ENCODE data around the gene PITHD1.
"Not testable (repeated sequence)": the region's sequence is repeated elsewhere in the genome, so short reads cannot be mapped to it uniquely, and the experiment has no call there.

Gene PITHD1

GRCh38 chr1:23799255-23799569 is 21.0 kb downstream of the PITHD1 start:
- DNase-seq = no peak

DNA sequence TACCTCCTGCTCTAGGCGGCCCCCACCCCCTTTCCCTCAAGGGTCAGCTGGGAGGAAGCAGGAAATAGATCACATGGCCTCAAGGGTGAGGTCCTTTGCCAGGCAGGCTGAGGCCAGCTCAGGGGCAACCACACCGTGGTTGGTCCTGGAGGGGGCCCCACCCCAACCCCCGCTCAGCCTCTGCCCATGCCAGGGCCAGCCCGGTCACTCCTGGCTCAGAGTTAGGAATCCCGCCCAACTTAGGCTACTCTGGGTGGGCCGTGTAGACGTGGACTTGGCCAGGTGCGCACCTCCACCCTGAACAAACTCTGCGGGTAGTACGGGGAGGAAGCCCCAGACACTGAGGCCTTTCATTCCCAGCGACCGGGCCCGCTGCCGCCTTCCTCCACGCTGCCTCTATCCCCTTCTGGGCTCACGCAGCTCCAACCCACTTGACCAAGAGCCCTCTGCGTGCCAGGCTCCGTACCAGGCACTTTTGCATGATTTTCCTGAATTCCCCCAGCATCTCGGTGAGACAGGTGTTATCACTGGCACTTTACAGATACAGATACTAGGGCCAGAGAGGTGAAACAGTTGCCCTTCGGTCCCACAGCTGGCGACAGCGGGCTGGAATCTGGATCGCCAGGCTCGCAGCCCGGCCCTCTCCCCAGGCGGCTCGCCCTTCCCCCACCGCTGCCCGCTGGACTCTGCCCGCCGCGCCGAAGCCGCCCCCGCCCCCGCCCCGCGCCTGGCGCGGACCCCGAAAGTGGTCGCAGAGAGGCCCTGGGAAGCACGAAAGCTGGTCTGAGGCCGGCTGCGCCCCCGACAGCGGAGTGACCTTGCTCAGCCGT is 21.6 kb downstream of the PITHD1 start:
- DNase-seq = no peak

GRCh38 chr1:23800400-23801337 is 22.5 kb downstream of the PITHD1 start, which contains the start of gene GALE:
GALE (minus strand) TSS chr1:23800754; CDS start chr1:23799007, 1,747 bp downstream.
- DNase-seq = peak; percentile 94

DNA sequence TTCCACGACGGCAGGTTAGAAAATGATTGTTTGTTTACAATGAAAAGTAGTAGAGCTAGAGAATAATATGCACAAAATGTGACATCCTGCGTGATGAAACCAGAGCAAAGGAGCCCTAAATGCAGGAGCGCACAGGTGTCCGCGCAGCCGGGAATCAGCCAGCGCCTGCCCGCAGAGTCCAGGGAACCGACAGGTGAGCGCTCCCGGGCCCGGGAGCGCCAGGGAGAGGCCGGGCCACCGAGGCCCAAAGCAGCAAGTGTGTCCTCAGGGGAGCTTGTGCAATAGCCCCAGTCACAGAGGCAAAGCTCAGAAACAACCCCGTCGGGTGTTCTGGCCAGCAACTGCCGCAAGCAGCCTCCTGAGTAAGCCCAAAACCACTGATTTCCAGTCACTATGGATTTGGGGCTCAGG is 23.1 kb downstream of the PITHD1 start:
- DNase-seq = no peak

DNA sequence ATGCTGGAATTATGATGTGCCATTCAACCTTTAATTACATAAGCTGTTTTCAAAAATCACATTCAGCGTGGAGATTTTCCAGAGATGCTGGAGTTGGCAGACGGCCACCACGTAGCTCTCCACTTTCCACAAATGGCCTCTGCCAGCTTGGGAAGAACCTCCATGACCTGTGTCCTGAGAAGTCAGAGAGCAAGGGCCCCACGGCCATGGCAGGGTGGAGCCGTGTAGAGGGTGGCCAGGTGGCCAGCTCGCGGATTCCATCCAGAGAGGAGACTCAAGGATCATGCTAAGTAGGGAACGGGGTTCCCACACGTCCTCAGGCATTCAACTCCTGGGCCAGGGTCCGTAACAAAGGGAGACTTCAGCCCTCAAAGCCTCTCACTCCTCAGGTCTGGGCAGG is 23.7 kb downstream of the PITHD1 start:
- no peak for DNase-seq

GRCh38 chr1:23802809-23803342 is 24.7 kb downstream of the PITHD1 start:
- not testable (repeated sequence) for DNase-seq

DNA sequence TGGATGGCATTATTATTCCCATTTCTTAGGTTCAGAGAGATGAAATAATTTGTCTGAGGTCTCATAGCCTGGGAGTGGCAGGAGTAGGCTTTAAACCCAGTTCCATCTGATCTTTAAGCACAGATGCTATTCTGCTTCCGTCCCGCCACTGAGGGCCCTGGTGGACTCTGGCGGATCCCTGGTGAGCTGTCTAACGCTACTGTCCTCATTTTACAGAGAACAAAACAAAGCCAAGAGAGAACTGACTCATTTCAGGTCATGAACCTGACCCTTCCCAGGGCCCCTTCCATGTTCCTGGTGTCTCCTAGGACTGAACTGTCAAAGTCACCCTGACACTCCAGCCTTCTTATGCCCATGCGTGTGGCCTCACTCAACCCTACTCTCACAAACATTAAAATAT is 25.5 kb downstream of the PITHD1 start:
- DNase-seq = no peak

DNA sequence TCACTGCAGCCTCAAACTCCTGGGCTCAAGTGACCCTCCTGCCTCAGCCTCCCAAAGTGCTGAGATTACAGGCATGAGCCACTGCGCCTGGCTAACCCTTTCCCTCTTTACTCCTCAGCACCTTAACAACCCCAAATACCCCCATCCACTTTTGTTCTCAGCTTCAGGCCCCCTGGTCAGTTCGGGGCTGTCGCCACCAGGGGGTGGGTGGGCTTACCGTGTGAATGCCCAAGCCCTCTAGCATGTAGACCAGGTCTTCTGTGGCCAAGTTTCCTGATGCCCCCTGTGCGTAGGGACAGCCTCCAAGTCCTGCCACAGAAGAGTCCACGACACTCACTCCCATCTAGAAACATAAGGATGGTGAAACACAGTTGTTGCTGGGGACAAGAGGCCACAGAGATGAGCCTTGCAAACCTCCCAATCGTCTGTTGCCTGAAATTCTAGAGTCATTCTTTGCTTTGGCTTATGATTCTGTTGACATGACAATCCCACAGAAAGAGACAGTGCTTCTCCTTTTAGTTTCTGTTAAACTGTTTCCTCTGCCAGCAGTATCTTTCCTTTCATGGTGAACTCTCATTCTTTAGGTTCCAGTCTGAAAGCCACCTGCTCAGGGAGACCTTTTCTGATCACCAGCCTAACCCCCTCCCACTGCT is 26.1 kb downstream of the PITHD1 start:
- DNase-seq = no peak

DNA sequence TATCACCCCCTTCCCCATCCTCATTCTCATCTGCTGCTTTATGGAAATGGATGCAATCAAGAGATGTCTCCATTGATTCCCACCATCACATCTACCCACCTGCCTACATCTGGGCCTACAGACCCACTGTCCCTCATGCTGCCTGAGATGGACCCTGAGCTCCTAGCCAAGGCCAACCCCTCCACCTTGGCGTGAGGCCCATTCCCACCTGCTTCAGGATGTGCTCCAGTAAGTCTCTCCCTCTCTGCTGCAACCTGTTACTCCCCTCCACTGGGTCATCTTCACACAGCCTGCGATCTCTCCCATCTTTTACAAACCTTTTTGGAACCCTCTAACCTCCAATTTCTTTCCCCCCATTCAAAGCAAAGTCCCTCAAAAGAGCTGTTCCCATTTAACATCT is 26.8 kb downstream of the PITHD1 start:
- no peak for DNase-seq

DNA sequence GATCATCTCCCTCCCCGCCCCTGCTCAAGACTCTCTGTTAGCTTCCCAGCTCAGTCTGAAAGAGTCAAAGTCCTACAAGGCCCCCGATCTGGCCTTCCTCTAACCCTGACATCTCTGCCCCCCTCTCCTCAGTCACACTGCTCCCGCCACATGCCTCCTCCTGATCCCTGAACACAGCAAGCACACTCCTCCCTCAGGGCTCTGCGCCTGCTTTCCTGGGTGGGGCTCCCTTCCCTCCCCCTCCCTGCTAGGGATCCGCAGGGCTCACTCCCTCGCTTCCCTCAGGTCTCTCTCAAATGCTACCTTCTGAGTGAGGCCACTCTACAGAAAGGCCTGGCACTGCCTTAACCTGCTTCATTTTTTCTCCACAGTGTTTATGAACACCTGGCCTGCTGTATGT is 28.1 kb downstream of the PITHD1 start:
- DNase-seq = no peak

DNA sequence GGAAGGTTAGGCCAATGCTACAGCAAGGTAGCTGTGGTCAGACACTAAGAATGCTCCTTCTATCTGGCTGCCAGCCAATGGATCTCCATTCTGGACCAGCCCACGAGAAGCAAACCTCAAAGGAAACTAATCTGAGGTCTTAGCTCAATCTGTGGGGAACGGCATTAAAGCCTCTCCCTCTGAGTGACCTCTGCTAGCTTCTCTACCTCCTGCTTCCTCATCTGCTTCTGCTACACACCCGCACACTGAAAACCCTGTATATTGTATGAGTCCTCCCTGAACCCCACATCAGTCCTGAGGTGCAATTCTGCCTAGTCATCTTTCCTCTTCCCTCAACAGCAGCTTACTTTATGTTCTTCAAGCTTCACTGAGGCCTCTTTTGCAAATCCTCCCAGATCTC is 29.2 kb downstream of the PITHD1 start:
- DNase-seq = no peak

GRCh38 chr1:23809751-23810171 is 31.5 kb downstream of the PITHD1 start:
- peak; percentile 45 for DNase-seq

DNA sequence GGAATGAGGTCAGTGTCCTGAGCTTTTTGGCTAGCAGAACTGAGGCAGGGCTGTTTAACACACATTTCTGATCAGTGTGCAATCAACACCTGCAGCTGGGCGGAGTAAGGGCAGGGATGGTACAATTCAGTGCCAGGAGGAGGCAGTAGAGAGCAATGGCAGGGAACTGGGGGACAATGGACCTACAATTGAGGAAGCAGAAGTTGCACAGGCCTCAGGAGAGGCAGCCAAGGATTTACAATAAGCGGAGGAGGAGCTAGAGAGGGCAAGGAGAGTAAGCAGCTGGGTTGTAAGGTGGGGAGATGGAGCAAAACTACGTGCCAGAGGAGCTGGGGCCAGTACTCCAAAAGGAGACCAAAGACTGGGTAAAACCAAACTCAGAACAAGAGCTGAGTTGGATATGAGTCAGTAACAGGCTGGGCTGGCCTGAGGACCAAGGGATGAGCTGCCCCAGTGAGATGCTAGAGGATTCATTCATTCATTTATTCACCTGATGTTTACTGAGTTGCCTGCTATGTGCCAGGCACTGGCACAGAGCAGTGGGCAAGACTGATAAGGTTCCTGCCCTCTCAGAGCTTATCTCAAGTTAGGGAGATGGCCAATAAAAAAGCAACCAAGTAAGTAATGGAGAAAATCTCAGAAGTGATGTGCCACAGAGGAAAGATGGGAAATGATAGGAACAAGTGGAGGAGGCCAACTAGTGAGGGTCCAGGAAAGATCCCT is 32.8 kb downstream of the PITHD1 start:
- DNase-seq = no peak

DNA sequence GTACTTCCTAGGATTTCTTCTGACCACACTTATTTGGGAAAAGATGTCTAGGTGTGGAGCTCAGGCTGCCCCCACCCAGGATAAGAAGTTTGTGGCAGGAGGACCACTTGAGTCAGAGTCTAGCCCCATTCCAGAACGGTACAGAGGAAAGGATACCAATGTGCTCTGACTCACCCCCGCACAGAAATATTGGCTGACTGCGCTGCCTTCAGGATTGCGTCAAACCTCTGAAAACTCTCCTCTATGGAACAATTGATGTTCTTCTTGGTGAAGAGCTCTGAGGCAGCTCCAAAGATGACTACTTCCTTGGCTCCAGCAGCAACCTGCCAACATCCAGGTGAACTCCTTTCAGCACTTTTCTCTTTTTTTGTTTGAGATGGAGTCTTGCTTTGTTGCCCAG is 35.8 kb downstream of the PITHD1 start:
- no peak for DNase-seq

GRCh38 chr1:23816361-23816760 is 38.1 kb downstream of the PITHD1 start:
- DNase-seq = no peak

GRCh38 chr1:23816906-23817305 is 38.7 kb downstream of the PITHD1 start:
- DNase-seq = no peak

GRCh38 chr1:23817633-23818032 is 39.4 kb downstream of the PITHD1 start:
- DNase-seq = no peak

DNA sequence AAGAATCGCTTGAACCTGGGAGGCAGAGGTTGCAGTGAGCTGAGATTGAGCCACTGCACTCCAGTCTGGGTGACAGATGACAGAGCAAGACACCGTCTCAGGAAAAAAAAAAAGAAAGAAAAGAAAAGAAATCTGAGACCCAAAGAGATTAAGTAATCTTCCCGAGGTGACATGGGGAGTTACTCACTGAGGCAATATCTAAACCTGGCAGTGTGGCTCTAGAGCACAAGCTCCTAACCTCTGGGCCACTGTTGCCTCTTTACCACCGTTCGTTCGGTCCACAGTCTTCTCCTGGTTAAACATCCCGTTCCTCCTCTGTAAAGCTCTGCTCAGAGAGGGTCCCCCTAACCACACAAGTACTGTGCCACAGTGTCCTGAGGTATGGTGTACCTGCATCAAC is 45.5 kb downstream of the PITHD1 start:
- DNase-seq = no peak

DNA sequence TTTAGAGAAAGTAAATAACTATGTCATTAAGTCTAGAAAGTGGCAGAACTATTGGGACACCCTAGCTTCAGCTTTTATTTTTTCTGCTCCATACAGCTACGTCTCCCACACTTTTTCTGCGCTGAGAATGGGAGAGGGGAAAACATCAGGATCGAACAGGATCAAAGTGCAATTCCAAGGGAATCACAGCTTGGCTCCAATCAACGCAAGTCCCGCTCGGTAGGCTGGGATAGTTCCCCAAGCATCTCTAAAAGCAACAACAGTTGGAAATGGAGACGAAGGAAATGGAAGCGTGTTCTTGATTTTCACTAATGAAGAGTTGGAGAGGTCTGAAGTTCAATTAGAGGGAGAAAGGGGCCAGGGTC is 46.5 kb downstream of the PITHD1 start:
- DNase-seq = no peak

DNA sequence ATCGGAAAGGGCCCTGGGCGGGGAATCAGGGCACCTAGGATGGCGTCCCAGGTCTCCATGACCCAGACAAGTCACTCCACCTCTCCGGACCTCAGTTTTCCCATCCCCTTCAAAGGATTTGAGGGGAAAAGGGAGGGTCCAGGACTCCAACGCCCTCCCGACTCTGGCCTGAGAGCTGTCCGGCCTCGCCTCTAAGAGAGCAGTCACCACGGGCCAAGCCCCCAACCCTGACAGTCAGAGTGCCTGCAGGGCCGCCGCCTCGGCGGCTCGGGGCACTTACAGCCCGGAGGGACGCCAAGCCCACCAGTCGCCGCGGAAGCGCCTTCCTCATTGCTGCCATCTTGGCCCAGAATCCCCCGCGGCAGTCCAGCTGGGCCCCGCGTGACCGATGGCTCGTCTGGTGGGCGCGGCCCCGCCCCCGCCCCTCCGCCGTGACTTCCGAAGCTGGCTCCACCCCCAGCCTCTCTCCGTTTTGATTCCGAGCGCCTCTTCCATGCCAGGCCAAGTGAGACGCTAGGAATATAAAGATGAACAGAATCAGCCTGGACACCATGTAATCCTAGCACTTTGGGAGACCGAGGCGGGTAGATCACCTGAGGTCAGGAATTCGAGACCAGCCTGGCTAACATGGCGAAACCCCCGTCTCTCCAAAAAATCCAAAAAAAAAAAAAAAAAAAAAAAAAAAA is 47.0 kb downstream of the PITHD1 start, which contains the start of gene HMGCL:
Gene HMGCL, minus strand, starts transcription at position 354 of the 686 bp plus-strand sequence. Its CDS starts 14 bp downstream, at position 340.
- peak; percentile 88 for DNase-seq

- DNase-seq = no peak
These were observed 47.7 kb downstream of the PITHD1 start for GRCh38 chr1:23825762-23826522.
